ENCODE data around the gene ZNF304.
A peak's percentile ranks its signal among the peaks of the same experiment; 100 is the strongest.
"Not testable (repeated sequence)": the region's sequence is repeated elsewhere in the genome, so short reads cannot be mapped to it uniquely, and the experiment has no call there.

The ZNF304 gene

GRCh38 chr19:57362997-57363687 is 12.1 kb downstream of the ZNF304 start, which contains the start of the genes TRAPPC2B and ZNF547:
TSS of gene TRAPPC2B (plus strand) at chr19:57363551. CDS start at chr19:57364834, 1,283 bp downstream.
TSS of gene ZNF547 (plus strand) at chr19:57363551. CDS start at chr19:57368556, 5,005 bp downstream.
- DNase-seq = peak; percentile 97 to 98

- no peak for DNase-seq
Observed at GRCh38 chr19:57363688-57364181, 12.7 kb downstream of the ZNF304 start.

- DNase-seq = no peak
Observed at GRCh38 chr19:57366776-57367175, 15.7 kb downstream of the ZNF304 start.

DNA sequence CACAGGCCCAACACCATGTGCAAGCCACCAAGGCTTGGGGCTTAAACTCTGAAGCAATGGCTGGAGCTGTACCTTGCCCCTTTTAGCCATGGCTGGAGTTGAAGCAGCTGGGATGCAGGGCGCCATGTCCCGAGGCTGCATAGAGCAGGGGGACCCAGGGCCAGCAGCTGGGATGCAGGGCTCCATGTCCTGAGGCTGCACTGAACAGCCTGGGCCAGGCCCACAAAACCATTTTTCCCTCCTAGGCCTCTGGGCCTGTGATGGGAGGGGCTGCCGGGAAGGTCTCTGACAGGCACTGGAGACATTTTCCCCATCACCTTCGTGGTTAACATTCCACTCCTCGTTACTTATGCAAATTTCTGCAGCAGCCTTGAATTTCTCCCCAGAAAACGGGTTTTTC is 23.1 kb downstream of the ZNF304 start:
- no peak for DNase-seq

- not testable (repeated sequence) for DNase-seq
Observed at GRCh38 chr19:57374647-57375046, 23.6 kb downstream of the ZNF304 start.

DNA sequence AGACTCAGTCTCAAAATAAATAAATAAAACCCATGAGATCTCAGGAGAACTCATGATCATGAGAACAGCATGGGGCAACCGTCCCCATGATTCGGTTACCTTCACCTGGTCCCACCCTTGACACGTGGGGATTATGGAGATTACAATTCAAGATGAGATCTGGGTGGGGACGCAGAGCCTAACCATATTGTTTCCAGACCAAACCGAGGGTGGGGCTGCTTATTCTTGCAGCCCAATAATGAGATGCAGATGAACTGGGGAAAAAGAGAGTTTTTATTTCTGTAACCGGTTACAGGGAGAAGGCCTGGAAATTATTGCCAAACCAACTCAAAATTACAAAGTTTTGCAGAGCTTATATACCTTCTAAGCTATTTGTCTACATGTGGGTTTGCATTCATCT is 25.1 kb downstream of the ZNF304 start:
- no peak for DNase-seq

- DNase-seq = no peak
Observed at GRCh38 chr19:57377498-57378146, 26.6 kb downstream of the ZNF304 start.

DNA sequence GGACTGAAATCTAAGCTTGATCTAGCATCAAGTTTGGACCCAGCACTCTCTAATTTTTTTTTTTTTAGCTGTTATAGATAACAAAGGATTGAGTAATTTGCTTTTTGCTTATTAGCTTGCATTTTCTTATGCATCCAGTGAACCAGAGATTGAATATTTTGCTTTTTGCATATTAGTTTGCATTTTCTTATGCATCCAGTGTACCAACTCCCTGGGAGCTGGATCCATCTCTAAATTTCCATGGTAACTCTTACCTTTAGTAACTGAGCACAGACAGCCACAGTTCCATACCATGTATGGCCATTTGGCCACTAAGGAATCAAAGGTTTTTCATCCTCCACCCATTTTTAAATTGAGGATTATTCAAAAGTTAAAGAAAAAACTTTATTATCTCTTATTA is 29.9 kb downstream of the ZNF304 start:
- no peak for DNase-seq

DNA sequence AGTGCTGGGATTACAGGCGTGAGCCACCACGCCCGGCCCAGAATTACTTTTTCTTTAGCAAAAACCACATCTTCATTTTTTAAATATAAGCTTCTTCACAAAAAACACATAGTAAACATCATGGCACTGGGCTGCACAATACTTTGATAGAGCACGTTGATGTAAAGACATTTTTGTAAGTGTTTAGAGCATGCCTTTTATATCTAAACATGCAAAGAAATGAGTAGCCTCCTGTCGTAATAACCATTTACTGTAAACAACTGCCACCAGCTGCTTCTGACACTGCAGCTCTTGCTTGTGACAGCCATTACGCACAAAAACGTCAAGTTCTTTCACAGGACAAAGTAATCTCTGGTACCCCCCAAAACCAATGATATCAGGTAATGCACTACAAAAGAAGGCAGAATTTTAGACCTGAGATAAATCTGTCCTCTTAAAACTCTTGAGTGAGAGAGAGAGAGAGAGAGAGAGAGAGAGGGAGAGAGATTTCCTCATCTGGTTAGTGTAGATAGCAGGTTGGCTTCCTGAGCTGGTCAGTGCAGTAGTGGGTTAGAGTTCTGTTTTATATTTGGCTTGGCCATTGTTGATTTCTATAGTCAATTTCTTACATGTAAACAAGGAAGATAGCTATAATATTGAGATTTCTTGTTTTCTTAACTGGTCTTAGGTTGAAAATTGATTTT is 31.9 kb downstream of the ZNF304 start:
- no peak for DNase-seq

DNA sequence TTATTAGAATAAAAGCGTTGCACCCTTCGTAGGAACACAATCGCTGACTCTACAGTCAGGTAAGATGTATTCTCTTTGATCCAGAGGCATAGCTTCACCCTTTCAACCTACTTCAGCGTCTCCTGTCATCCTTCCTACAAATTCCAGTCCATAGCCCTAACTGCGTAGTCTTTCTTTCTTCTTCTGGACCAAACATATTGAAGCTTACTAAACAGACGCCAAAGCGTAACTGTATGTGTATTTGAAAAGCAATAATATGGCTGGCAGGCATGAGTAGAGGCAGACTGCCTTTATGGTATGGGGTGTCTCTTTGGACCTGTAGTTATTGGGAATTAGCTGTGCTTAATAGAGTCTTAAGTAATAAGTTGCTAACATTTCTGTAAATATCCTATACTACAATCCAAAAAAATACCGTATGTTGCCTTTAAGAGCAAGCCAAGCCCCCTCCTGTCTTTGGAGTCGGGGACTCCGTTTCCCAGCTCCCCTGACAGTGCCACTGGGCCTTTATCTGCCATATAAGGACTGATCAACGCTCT is 38.2 kb downstream of the ZNF304 start:
- DNase-seq = no peak

- DNase-seq = peak; percentile 92
Observed at GRCh38 chr19:57389730-57390598, 38.9 kb downstream of the ZNF304 start, which contains the start of gene ZNF548. TSS of gene ZNF548 (plus strand) at chr19:57389854. CDS start at chr19:57390100, 246 bp downstream.

DNA sequence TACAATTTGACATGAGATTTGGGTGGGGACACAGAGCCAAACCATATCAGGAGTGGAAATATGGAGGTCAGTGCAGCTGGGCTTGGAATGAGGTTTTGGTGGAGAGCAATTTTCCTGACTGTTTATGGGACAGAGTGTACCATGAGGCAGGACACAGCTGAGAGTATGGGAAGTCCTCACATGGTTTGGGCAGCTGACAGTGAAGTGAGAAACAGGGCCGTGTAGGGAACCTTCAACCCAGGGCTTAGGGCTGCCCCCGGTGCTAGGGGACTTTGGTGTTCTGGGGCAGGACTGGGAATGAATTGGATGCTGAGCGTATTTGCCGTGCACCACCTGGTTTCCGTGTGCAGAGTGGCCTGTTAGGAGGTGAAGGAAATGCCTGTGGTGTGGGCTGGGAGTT is 44.6 kb downstream of the ZNF304 start:
- DNase-seq = no peak

GRCh38 chr19:57398868-57399267 is 47.8 kb downstream of the ZNF304 start:
- DNase-seq = no peak

- no peak for DNase-seq
Observed at GRCh38 chr19:57403737-57404563, 52.9 kb downstream of the ZNF304 start.

DNA sequence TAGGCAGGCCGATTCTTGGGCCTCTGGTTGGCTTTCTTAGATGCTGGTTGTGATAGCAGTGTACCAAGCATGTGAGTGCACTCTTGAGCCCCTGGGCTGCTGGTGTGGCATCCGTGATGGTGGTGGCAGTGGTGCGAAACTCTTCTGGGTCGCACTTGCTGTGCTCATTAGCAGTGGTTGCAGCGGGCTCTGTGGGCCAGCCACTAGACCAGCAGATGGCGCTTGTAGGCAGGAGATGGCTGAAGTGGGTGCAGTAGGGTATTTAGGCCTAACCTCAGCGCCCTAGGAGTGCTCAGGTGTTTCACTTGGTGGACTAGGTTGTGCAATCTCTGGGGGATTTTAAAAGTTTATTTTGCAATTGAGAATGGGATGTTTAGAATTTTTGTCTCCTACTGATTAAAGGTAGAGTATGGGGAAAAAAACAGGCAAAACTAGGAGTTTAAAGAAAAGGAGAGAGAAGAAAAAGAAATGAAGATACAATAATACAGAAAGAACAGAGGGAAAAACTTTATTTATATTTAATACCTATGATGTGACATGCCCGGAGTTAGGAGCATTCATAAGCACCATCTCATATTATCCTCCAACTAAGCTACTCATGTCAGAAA is 55.5 kb downstream of the ZNF304 start:
- peak in 1 of 2 experiments; percentile 30 for DNase-seq
